GM18519 (cell line): ENCODE results near the gene VEPH1.

Source experiments
- ATAC-seq: cut with Tn5 transposase; IDR thresholded peaks from one replicate; pipeline ENCODE4 v1.9.1; 2021; ENCODE audit warnings: mild to moderate bottlenecking, moderate library complexity; ENCODE audit not compliant: unreplicated experiment, low FRiP score

VEPH1 gene

DNA sequence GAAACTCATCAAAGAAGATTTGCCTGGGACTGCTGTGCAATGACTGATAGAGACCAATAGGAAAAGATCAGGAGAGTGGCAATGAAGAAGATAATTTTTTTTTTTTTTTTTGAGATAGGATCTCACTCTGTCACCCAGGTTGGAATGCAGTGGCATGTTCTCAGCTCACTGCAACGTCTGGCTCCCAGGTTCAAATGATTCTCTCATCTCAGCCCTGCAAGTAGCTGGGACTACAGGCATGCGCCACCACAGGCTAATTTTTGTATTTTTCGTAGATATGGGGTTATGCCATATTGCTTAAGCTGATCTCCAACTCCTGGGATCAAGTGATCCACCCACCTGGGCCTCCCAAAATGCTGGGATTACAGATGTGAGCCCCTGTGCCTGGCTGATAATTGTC lies 226.4 kb downstream of the VEPH1 start:
- ATAC-seq: no peak

DNA sequence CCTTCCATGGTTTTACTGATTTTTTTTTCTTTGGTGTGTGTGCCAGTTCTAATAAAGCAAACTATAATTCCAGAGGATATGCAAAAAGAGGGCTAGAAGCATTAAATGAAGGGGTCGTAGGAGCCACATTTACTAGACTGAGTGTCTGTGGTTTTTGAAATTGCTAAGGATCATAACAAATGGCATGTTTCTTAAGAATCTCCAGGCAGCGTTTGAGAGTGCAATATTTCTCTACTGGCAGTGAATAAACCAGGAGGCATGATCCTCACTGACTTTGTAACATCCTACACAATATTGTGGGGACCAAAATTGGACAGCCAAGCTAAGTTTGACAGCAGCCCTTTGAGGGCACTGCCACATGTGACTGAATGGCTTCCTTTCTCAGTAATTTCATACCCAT lies 227.4 kb downstream of the VEPH1 start:
- ATAC-seq: no peak

DNA sequence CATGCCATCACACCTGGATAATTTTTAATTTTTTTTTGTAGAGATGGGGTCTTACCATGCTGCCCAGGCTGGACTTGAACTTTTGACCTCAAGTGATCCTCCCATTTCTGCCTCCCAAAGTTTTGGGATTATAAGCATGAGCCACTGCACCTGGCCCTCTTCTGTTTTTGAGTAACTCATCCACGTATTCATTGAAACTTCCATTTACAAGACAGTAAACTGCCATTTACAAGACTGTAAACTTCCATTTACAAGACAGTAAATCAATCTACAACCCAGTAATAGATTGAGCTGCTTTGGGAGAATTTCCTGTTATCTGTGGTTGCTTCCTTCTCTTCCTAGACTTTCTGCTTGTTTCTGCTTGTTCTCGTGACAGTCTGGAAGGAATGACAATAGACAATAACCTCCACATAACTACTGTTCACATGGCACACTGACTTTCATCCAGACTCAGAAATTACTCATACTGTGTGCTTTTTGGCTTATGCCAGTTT lies 228.5 kb downstream of the VEPH1 start:
- ATAC-seq: no peak

DNA sequence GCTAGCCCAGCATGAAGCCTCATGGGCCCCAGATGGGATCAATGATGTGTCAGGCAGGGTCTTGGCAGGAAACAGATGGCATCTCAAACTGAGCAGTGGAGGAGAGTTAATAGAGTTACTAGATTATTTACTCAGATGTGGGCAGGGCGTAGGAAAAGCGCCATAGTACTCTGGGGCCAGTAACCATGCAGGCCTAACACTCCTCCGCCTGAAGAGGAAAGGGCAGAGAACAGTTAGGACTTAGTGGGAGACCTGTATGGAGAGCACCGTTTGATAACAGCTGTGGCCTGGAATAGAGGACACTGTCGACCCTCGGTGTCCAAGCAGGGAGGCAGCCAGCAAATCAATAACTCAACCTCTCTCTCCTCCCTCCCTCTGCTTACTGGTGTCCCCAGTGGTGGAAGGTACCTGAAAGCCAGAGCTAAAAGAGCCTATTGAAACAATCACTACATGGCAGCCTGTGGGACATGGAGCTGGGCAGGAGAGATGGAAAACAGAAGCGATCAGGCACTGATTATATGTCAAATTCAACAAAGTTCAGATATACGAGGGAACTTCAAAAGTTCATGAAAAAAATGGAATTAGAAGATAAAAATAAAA lies 231.8 kb downstream of the VEPH1 start:
- no peak for ATAC-seq

DNA sequence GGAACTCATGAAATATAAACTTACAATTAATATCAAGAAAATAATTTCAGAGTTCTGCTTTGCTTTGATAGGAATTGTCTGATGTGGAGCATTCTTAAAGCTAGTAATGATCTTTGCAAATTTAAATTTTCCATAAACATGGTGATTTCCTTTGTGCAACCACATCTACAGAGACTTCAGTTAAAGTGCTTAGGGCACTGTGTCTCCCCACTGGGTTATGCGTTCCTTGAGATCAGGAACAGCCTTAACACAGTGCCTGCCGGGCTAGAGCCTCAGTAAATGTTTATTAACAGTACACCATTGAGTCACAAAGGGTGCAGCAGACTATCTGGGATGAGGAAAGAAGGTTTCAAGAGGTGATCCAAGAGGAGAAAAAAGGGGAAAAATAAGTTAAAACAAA lies 235.2 kb downstream of the VEPH1 start:
- ATAC-seq: no peak

DNA sequence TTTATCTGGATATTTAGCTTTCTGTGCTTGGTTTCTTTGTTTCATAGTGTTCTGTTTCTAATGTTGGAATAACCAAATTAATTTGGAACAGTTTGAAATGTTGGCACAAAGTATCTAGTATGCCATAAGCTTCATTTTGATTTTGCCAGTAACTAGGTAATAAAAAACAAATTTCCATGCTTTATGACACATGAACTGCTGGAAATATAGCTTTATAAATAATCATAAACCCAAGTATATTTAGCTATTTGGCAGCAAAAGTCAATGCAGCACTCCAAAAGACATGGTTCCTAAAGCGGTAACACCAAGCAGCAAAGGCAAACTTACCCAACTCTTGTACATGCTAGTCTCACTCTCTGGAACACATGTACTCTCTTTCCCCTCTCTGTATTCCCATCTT lies 237.3 kb downstream of the VEPH1 start:
- ATAC-seq: no peak

DNA sequence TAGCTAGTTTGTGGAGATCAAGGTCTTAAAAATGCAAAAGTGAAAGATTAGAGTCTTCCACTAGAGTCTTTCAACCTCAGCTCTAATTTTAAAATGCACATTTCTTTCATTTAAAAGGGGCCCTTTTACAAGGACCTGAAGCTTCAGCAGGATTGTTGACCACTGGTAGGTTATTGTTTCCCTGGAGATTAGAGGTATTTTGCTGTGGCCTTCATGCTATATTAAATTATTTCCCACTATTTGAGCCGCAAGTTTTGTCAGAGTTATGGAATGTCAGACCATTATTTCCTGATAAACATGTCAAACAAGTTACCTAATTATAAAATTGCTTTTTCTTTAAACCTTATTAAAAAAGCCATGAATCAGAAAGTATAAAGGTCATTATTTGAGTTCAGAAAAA lies 240.2 kb downstream of the VEPH1 start:
- ATAC-seq: no peak

DNA sequence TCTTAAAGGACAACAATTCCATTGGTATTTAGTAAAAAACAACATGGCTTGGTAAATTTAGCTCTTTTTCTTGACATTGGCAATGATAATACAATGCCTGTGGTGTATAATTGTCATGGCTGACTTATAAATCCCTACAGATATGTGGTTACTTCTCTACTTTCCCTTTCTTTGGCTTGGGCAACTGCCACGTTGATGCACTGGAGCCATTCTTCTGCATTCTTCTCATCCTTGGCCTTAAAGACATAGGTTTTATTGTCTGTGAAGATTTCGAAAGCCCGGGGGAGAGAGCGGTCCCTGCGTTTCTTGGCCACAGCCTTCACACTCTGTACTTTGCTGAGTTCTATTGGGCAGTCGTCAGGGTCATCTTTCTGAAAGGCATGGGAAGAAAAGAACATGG lies 242.2 kb downstream of the VEPH1 start:
- no peak for ATAC-seq

DNA sequence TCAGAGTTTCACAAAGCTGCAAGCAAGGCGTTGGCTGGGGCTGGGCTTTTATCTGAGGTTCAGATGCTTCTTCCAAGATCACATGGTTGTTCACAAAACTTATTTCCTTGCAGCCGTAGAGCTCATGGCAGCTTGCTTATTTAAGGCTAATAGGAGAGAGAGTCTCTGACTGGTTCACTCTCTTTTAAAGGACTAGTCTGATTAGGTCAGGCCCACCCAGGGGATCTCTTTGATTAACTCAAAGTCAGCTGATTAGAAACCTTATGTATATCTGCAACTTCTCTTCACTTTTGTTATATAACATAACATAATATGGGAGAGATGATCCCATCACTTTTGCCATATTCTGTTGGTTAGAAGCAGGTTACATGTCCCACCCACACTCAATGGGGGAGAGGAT lies 243.4 kb downstream of the VEPH1 start:
- no peak for ATAC-seq

DNA sequence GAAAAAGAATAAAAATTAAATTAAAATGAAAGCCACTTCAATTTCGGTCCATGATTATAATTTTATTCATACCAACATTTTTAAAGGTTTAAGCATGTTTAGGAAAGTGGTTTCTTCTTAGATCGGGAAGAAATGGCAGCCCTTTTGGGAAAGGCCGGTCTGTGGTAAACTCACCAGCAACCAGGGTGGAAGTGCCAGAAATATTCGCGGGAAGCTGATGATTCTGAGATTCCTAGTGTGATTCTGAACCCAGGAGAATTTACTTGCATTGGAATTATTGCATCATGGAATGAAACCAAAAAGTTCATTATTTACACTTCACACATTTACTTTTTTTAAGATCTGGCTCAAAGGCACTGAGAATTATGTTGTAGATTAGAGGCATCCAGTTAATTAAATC lies 246.1 kb downstream of the VEPH1 start:
- ATAC-seq: no peak

DNA sequence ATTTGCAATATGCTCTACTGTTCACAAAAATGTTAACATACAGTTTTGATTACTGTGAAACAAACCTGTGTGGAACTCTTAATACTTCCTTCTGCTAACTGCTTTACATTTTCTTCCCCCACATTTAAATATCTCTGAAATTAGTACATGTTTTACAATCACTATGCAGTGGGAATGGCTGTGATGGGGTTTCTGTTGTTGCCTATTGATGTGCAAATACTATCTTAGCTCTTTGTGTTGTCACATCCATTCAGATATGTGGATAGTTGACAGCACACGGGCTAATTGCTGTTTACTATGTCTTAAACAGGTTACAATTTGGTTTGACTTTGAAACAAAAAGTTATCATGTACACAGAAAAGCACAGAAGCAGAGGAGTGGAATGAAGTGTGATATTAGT lies 247.4 kb downstream of the VEPH1 start:
- no peak for ATAC-seq

DNA sequence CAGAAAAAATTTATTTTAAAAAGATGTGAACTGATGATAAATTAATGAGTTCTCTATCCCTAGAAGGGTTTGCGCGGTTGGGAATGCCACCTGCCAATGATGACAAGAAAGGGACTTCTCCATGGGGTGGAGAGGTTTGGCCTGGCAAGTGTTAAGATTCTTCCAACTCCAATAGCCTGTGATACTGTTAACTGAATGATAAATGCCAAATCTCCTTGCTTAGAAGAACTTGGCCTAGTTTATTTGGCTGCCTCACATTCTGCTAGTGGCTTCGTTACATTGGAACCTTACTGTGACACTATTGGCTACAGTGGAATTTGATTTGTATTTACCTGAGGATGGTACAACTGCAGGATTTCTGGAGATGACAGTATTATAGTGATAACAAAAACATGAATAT lies 251.5 kb downstream of the VEPH1 start:
- no peak for ATAC-seq

DNA sequence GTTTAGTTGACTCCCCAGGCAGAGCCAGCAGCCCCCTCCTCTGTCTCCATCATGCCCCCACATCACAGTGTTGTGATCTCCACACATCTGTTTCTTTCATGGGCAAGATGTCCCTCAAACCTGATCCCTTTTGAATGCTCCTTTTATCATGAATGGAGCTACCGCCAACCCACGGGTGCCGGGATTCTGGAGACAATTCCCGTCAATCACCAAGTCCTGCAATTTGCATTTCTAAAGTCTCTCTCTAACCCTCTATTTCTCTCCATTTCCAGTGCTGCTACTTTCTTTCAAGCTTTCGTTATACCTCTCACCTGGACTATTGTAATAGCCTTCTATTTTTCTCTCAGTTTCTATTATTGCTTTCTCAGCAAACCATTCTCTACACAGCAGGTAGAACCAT lies 253.6 kb downstream of the VEPH1 start:
- no peak for ATAC-seq

DNA sequence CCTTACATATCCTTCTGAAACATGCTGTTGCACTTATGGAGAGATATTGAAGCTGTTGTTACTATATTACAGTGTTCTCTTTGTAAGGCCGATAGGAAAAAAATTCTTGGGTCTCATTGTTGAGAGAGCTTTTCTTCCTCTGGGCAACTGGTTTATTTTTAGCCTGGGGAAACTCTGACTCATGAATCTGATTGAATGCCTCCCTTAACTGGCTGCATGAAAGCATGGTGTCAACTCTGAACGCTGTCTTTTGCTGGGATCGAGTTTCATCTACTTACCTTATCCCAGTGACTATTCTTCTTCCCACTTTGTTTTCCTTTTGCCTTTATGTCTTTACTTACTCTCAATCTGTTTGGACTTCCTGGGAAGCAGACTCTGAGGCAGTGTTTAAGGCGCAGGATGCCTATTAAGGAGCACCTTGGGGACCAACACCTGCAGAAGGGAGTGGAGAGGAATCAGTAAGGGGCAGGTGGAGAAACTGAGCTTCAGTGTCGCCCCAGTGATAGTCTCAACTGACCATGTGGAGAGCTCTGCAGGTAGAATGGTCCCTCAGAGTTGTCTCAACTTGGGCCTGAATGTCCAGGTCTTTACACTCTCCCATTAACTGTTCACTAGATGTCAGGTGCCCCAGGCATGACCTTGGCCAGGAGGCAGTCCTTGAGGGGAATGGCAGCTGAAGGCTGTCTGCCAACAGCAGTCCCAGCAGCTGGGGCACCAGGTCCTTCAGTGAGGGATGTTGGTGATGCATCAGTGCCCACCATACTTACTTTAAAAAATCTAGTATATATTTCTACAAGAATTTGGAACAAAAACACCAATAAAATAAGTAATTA lies 254.4 kb downstream of the VEPH1 start:
- ATAC-seq: no peak

DNA sequence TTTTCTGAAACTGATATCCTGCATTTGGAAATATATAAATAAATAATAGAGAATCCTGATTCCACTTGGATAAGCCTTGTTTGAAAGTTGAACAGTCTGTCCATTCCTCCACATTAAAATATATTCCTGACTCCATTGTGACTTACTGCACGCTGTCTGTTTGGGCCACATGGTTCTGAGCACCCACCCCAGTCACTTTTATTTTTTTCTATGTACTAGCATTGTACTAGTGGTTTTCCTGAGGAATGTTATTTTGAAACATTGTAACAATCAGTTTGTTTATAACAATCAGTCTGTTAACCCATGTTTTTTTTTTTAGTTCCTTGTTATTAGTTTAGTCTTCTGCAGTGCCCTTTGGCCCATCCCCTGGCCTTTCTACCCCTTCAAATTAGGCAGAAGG lies 255.8 kb downstream of the VEPH1 start:
- no peak for ATAC-seq

DNA sequence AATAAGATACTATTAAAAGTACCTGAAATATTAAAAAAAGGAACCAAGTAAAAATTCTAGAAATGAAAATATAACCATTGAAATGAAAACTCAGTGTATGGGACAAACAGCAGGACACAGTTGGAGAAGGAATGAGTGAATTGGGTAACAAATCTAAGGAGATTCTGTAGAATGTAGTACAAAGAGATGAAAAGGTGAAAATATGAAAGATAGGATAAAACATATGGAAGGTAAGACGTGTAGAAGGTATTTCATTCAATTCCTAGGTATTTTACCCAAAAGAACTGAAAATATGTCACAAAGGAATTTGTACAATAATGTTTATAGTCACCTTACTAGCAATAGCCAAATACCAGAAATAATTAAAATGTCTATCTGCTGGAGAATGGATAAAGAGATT lies 260.4 kb downstream of the VEPH1 start:
- no peak for ATAC-seq

DNA sequence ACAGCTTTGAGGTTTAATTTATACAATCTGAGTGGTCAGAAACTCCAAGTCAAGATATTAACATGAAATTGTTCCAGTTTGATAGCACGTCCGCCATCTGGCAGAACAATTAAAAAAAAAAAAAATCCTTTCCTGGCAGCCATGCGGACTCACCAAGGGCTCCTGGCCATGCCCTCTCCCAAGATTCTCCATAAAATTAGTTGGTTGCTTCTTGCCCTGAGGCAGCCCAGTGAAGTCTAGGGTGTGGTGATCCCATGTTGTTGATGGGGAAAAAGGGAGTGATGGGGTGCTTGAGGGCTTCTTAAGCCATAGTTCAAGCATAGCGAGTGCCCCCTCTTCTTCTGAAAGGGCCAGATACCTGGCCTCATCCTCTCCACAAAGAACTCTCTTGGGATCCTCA lies 261.6 kb downstream of the VEPH1 start:
- ATAC-seq: no peak

DNA sequence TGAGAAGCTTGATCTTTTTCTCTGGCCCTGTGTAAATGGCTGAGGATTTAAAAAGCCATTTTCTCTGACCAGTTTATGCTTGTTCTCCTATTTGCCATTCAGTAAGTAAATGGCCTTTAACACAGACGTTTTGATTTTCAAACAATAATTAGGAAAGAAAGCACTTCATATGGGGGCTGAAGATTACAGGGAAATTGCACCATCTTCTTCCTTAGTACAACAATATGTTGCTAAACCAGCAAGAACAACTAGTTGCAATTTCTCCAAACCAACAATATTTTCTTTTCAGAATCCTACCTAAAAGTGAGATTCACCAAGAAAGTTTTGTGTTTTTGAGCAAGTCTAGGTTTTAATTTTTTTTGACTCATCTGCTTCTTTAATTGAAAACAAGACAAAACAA lies 262.8 kb downstream of the VEPH1 start:
- no peak for ATAC-seq

DNA sequence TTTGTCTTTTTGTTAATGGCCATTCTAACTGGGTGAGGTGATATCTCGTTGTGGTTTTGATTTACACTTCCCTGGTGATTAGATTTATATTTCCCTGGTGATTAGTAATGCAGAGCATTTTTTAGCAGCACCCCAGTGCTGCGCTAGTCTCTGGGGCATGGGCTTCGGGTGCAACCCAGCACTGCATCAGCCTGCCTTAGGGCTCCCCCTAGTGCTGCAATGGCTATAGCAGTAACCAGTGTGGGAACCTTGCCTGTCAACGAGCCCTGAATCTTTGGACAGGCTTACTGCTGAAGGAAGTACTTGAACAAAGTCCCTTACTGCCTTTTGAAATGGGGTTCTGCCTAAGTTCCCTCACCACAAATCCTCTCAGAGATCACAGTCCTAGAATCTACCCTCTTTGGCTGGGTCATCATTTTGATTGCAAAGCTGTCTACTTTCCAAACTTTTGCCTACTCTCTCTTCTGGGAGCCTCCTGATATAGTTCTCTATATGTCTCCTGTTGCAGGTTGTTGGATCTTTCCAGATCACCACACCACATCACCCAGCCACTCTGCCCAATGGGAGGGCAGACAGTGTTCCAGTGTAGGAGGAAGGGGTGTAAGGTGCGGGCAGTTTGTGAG lies 264.0 kb downstream of the VEPH1 start:
- ATAC-seq: peak; percentile 100

DNA sequence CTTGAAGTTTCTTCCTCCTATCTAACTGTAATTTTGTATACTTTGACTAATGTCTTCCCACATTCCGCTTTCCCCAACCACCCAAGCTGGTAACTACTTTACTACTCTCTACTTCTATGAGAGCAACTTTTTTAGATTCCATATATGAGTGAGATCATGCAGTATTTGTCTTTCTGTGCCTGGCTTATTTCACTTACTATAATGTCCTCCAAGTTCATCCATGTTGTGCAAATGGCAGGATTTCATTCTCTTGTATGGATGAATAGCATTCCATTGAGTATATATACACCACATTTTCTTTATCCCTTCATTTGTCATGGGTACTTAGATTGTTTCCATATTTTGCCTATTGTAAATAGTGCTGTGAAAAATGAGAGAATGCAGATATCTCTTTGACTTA lies 264.8 kb downstream of the VEPH1 start:
- no peak for ATAC-seq

DNA sequence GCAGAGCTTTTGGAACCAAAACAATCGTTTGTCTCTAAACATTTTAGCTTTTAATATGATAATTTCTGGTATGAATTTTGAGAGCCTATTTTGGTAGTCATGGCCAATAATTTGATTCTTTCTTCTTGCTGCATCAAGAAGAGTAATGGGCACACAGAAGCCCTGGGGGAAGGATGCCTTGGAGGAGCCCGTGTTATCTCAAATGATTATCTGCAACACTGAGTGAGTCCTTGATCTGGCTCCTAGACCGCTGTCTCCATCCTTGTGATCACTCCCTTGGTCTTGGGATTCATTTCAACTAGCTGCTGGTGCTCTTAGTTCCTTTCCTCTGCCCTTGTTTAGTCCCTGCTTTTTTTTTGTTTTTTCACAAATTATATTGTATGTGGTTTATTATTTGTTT lies 265.3 kb downstream of the VEPH1 start:
- no peak for ATAC-seq

DNA sequence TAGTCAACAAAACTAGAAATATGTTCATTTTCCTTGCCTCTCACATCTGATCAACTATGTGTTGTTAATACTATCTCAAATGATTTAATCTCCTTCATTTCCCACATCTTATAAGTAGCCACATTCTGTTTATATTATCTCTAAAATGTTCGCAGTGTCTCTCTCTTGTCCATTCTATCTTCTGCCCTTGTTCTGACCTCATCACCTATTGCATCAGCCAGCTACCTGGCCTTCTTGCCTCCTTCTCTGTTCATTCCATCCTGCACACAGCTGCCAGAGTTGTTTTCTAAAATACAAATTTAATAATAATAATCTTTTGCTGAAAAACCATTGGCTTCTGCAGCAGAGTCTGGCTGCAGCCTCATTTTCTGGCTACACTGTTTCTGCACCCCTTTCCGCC lies 267.9 kb downstream of the VEPH1 start:
- no peak for ATAC-seq
